A673 (cell line): ENCODE data around the gene PIK3R1.

Experiments
- EZH2 ChIP-seq: fragments of 200-600 bp; sonication (generic); IDR thresholded peaks from 2 replicates; pipeline ENCODE4 v1.6.1; 2017; ENCODE audit warnings: borderline replicate concordance, low read depth, mild to moderate bottlenecking, mixed read lengths, antibody characterized with exemption, low read length; ENCODE audit not compliant: poor library complexity, severe bottlenecking
- TF ChIP-seq, protein P1 (sequence below): fragments of 300-800, 200-600 bp; sonication (generic); conservative IDR thresholded peaks from 2 replicates; pipeline ENCODE4 v1.5.1; 2017; ENCODE audit warnings: low read depth, mild to moderate bottlenecking, antibody characterized with exemption, low read length, moderate library complexity, mixed read lengths

GRCh38 chr5:68200288-68200687 lies 15.3 kb upstream of the PIK3R1 start:
- TF ChIP-seq, protein P1, sequence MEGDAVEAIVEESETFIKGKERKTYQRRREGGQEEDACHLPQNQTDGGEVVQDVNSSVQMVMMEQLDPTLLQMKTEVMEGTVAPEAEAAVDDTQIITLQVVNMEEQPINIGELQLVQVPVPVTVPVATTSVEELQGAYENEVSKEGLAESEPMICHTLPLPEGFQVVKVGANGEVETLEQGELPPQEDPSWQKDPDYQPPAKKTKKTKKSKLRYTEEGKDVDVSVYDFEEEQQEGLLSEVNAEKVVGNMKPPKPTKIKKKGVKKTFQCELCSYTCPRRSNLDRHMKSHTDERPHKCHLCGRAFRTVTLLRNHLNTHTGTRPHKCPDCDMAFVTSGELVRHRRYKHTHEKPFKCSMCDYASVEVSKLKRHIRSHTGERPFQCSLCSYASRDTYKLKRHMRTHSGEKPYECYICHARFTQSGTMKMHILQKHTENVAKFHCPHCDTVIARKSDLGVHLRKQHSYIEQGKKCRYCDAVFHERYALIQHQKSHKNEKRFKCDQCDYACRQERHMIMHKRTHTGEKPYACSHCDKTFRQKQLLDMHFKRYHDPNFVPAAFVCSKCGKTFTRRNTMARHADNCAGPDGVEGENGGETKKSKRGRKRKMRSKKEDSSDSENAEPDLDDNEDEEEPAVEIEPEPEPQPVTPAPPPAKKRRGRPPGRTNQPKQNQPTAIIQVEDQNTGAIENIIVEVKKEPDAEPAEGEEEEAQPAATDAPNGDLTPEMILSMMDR, result no peak
- TF ChIP-seq EZH2, result no peak
